GM18907 (cell line): Measurements from ENCODE around the gene CACNA2D3.

Experiments used
- ATAC-seq: cut with Tn5 transposase; IDR thresholded peaks from one replicate; pipeline ENCODE4 v1.9.1; 2021; ENCODE audit warnings: mild to moderate bottlenecking, moderate library complexity; ENCODE audit not compliant: unreplicated experiment

The CACNA2D3 gene

DNA sequence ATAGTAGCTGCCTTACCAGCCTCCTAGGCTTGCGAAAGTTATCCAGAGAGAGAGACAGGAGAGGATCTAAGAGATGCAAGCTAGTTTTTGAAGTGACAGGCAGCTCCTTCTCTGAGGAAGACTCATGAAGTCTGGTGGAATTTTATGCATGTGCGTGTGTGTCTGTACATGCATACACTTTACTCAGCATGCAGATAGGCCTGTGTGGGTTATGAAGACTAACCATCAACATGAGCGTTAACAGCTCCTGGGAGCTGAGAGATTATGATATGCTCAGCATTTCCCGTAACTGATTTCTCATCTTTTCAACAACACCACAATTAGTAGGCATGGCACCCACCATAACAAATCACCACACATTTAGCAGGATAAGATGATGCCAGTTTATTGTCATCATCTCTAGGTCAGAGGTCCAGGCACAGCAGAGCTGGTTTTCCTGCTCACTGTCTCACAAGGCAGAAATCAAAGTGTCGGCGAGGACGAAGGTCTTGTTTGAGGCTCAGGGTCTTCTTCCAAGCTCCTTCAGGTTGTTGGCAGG is 239.5 kb downstream of the CACNA2D3 start:
- ATAC-seq, result no peak

DNA sequence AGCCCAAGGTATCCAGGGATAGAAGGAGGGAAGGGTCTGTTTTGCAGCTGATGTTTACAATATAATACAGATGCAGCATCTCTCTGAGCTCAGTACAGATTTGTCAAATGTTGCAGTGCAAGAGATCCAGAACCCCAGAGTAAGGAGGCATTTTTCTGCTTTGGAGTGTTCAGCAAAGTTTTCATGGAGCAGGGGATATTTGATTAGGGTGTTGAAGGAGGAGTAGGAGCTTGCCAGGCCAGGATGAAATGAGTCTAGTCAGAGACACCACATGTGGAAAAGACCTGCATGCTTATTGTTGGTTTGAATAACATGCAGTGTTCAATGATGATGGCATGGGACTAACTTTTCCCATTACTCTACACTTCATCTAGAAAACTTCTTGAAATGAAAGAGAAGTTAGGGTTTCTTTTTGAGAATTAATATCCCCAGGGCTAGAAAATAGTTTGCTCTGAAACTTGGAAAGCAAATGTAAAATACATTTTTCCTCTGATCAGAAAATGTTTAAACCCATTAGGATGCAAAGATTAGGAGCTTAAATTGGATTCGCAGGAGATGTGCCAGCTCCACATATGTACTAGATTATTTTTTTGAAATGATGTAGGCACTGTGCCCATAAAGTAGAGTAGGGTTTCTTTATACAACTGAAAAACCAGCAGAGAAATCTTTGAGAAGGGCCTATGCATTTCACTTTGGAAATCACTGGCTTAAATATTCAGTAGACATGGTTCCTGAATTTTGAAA is 243.8 kb downstream of the CACNA2D3 start:
- ATAC-seq, result no peak

DNA sequence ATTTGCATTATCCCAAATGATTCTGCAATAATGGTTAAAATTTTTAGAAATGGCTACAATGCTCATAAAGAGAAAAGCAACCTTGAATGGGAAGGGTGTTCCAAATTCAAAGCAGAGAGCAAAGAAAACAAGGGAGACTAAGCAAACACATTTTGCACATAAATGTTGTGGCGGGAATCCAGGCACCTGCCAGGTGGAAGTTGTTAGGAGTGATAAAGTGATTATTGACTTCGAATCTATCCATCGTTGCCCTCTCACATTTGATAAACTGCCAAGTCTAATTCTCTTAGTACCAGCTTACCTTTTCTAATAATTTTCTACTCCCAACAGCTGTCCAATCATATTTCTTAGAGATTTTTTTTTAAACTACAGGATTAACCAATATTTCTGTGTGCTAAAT is 244.5 kb downstream of the CACNA2D3 start:
- ATAC-seq, result no peak

DNA sequence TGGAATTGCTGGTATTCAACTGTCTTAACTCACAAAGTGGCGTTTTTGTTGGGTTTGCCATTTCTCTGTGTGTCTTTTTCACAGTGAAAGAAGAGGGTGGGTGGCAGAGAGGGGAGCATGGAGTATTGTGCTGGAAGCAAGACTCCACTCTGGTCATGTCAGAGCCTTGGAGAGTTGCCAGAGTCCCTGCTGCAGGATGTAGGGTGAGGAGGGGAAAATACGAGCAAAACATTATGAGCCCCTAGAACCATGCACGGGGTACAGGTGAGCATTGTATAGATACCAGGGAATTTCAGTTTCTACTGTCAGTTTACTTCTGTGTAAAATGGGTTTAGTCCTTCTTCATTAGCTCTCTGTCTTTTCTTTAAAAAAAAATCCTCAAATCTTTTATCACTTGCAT is 249.9 kb downstream of the CACNA2D3 start:
- no peak for ATAC-seq

DNA sequence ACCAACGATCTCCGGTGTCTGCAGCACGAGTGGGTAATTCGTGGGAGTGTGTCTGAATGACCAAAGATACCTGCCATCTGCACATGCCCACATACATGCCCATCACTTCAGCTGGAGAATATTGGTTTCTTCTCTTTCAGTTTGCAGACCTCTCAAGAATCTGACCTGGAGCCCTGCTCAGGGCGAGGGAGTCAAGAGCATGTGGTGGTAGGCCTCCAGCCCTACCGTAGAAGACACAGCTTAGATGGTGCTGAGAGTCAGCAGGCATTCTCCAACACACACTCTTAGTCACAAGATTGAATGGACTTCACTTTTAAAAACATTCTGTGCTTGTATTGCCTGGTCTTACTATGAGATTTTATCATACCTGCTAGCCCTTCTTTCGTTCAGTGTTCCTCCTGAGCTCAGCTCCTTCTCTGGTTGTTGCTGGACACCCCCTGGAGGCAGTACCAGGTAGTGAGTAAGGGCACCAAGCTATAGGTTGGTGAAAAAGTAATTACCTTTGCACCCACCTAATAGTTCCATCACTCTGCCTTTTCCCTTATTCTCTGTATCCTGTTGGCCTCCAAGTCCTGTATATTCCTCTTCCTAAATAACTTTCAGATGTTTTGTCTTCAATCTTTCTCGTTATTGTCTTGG is 252.0 kb downstream of the CACNA2D3 start:
- no peak for ATAC-seq

DNA sequence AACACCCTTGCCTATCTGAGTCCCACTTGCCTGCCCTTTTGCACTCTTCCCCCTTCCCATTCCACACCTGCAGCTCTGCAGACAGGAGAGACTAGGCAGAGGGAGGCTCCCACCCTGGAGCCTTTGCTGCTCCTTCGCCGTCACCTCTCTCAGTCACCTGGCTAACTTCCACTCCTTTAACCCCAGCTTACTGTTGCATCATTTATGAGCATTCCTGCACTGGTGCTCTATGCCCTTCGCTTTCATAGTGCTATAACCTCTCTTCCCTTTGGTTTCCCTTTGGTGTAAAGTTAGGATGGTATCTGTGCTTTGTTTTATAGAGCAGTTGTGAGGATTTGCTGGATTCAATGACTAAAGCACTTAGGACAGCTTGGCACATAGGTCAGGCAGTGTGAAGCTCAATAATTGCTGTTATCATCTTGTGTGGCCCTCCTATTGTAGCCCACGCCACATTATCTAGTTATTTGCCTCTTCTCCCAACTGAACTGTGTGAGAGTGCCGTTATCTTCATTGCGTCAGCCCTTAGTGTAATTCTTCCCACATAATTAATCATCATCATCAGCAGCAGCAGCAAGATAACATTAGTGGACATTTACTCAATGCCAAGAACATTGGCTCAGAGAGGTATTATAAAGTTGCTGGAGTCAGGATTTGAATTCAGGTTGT is 253.9 kb downstream of the CACNA2D3 start:
- no peak for ATAC-seq

DNA sequence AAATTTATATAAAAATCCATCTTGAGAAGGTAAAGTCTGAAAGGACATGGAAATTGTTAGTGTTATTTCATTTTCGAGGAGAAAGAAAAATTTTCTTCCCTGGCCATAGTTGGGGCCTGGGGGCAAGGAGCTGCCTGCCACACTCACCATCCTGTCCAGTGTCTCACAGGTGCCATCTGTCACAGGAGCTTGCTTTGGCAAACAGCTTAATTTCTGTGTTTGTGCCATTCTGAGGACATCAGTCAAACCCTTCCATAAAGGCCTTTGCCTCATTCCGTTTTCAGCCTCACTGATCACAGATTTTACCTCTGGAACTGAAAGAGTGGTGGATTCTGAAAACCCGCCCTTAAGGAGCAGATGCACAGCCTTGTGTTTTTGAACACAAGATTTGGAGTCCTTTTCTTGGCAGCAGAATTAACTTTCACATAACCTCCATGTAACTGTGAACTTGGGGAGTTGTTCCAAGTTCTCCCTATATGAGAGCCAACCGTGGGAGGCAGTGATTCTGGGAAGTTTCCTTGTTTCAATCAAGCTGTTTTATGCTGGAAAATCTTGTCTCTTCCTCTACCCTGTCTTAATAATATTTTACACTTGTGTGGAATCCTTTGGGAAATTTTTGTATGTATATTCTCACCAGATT is 254.7 kb downstream of the CACNA2D3 start:
- ATAC-seq, result no peak

DNA sequence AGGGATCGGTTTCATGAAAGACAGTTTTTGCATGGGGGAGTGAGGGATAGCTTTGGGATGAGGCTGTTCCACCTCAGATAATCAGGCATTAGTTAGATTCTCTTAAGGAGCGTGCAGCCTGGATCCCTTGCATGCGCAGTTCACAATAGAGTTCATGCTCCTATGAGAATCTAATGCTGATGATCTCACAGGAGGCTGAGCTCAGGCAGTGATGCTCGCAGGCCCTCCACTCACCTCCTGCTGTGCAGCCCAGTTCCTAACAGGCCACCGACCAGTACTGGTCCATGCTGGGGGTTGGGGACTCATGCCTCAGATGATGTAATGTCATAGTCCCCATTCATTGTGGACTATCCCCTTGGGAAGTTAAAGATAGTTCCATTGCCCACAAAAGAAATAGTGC is 255.8 kb downstream of the CACNA2D3 start:
- no peak for ATAC-seq

DNA sequence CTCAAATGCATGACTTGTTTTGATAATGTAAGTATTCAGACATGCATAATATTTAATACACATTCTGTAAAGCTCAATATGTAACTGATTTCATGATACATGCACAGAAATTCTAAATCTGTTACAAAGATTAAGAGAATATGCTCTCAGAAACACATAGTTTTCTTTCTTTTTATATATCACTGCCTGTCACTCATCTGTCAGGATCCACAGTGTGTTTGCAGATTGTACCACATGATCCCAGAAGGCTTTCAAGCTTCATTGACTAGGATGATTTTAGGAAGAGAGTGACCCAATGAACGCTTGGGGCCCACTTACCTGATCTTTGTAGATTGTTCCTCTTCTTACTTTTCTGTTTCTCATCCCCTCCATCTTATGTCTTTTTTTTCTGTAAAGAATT is 261.9 kb downstream of the CACNA2D3 start:
- no peak for ATAC-seq

DNA sequence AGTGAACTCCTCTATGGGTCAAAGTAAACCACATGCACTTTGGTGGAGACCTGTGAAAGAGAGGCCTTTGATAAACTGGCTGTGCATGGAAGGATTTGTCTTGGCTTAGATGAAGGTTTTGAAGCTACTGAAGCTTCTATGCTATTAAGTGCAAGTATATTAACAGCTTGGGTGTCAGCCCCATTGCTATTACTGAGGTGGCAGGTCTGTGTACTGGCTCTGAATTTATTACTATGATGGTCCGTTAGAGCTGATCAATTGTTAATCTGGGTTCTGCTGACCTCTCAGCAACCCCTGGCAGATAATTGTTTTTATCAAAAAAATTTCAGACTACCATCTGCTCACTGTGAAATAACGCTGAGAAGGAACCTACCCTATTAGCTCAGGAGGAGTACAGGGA is 268.2 kb downstream of the CACNA2D3 start:
- ATAC-seq, result no peak

DNA sequence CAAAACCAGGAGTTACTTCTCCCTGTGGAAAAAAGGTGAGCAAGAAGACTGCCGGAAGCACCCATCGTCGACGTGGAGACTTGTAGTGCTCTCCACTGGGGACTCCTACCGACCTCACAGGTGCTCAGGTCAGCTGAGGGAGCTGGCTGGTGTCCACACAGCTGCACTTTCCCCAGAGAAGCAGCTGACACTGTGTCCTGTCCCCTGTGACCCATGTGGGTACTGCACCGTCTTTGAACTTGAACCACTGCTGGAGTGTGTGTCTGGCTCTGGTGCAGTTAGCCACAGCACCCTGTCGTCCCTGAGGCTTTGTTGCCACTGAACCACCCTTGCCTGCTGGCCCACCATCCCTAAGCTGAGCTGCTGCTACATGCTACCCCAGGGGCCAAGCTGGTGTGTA is 270.8 kb downstream of the CACNA2D3 start:
- ATAC-seq, result no peak

DNA sequence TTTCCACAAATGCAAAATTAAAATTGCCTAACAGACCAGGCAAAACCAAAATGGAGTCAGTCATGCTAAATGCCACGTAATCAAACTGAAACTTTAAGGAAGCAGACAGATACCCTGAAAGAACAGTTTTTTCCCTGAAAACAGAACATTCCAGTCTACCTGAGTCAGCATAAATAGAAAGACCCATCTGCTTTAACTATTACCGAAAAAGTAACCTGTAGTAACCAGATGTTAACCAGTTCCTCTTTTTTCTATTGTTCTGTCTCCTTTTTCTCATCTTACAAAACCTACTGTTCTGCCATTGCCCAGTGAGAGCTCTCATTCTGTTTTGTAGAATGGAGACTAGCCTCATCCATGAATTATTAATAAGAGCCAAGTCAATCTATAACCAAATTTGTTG is 286.0 kb downstream of the CACNA2D3 start:
- no peak for ATAC-seq

DNA sequence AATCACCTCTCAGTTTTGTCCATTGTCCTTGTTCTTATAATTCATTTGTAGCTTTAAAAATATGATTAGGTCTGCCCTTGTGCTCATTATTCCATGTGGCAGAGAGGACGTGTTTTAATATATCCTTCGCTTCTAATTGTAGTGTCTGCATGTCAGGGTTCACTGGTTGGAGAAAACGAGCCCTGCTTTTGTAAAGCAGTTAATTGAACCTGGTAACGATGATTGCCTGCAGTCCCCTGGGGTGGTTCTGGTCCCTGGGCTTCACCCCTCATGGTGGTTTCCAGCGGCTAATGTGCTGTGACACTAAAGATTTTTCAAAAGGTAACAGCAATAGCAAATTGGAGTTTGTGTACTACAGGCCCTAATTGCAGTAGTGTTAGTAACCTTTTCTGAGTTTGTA is 299.6 kb downstream of the CACNA2D3 start:
- no peak for ATAC-seq

DNA sequence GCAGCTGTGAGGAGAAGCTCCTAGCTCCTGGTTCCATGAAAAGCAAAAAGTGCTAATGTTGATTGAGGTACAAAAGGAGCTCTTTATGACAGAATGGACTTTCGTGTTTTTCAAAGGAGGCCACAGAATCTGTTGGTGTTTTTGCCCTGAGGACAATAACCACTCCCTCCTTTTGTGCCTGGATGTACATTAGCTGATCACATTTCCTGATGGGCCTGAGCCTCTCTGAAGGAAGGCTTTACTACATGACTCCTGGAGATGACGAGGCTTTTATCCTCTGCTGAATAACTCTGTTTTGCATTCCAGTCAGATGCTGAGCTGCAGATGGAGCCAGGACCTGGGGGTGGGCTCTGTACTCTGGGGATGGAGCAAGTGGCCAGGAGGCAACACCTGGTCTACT is 301.9 kb downstream of the CACNA2D3 start:
- no peak for ATAC-seq

DNA sequence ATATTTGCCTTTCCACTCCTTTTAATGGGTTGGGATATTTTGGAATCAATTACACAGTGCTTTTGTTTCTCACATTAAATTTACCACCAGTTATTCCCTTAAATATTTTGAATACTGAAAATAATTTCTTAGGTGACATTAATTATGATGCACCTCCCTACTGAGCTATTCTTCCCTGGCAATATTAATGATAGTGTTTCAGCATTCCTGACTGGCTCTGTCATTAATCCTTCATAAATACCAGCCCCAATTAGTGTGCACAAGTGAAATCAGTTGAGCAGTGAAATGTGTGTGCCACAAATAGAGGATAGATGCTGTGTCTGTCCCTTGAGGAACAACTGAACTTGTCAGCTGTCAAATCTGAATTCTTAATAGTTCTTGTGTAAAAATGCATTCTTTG is 304.0 kb downstream of the CACNA2D3 start:
- ATAC-seq, result no peak

DNA sequence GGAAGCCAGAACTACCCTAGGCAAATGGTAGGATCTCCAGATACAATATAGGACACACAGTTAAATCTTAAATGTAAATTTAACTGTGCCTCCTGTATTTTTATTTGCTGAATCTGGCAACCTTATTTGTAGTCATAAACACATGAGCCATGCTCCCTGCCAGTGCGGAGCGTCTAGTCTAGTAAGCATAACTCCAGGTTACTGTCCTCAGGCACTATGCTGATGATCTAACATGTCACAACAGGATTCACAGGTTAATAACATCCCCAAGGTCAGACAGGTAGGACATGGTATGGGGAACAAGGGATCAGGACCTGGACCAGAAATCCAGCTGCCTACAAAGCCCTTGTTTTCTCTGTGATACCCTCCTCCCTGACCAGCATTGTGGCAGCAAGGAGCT is 305.1 kb downstream of the CACNA2D3 start:
- no peak for ATAC-seq

DNA sequence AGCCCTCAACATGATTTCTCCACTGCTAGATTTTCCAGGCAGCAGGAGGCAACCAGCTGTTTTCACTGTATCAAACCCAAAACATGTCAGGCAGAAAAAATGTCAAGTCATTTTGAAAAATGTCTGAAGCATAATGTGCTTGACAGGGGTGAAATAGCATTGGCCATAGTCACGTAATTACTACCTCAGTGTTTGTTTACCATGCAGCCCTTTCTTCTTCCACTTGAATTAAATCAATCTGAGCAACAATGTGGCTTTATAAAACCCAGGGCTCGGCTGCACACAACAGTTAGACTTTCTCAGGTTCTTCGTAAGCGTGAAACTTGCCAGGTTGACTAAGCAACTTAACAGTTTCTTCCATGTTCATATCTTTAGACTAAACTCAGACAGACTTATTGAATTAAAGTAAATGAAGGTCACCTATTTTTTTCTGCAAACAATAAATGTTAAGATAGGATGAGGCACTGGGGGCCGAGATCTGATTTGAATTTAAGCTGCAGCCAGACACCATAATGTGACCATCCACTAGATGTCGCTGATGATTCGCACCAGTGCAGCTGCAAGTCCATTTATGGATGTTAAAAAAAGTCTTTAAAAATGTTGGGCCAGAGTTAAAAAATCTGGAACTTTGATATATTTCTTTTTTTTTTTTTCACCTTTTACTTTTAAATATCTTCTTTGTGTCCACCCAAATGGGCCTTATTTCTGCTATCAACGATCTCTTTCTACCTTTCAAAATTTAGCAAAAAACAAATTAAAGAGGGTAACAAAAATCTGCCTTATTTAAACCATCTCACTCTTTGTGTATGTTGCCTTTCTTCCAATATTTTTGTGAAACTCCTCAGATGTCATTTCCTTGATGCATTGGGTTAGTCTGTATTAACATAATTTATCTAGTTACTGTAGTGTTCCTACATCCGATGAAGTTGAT is 305.9 kb downstream of the CACNA2D3 start:
- no peak for ATAC-seq

DNA sequence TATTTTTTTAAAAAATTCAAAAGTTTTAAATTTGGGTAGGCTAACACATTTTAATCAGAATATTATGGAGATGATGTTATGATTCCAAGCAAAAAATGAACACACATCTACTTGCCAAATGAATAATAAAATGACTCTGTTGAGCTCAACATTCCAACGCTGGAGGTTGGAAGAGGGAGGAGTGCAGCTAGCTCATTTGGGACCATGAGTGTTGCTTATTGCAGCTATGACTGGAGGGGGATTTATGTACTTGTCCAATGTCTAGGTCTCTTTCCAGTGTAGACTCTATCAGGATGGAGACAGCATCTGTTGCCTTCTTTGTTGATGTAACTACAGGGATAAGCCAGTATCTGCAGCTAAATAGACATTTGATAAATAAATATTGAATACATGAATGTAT is 310.6 kb downstream of the CACNA2D3 start:
- ATAC-seq, result no peak

DNA sequence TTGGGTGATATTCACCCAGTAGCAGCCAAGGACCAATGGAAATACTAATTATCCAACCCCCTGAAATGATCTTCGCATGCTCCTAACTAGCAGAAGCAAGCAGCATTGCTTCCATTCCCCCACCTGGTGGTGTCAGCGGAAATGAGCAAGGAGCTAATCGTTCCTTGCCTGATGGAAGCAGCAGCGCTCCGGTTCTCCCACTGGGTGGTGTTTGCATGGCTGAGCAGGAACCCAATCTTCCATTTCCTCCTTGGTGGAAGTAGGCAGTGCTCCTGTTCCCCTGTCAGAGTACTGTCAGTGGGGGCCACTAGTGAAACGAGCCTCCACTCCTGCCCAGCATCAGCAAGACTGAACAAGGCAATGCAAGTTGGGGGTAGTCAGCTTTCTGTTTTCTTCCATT is 311.5 kb downstream of the CACNA2D3 start:
- ATAC-seq, result no peak

DNA sequence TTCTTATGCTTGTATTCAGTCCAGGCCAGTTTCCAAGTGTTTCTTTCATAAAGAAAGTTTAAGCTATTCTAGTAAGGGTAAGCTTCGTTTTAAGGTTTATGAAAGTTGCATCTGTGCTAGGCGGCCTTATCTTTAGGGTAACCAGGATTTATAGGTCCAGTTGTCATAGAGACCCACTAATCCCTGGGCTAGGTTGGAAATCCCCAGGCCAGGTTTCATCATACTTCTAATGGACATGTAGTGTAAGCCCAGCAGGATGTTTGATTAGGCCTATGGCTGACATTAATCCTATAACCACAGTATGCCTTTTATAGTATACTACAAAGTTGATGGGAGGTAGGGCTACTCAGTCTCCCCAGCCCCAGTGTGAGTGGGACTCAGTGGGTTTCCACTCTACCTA is 312.4 kb downstream of the CACNA2D3 start:
- no peak for ATAC-seq
